ENCODE results near the gene UPK3BL1.
"Not testable (repeated sequence)": the region's sequence is repeated elsewhere in the genome, so short reads cannot be mapped to it uniquely, and the experiment has no call there.

The UPK3BL1 gene

GRCh38 chr7:102609734-102610133 lies 32.9 kb downstream of the UPK3BL1 start:
- not testable (repeated sequence) for H3K36me3 ChIP-seq (ENCODE audit: control insufficient read depth, insufficient read depth, low read length); H3K79me2 ChIP-seq; H3K9me3 ChIP-seq (ENCODE audit: control insufficient read depth, low read length); H3K9ac ChIP-seq; H2AFZ ChIP-seq; H3K27me3 ChIP-seq (ENCODE audit: control insufficient read depth, insufficient read depth, low read length); H3K4me3 ChIP-seq (ENCODE audit: low read depth, low read length); H3K4me1 ChIP-seq; H3K4me2 ChIP-seq (ENCODE audit: low read length); H3K27ac ChIP-seq

GRCh38 chr7:102606848-102607247 lies 35.7 kb downstream of the UPK3BL1 start:
- H3K4me2 ChIP-seq (ENCODE audit: low read length); H3K9ac ChIP-seq; H3K9me3 ChIP-seq (ENCODE audit: control insufficient read depth, low read length); H3K27ac ChIP-seq; H3K36me3 ChIP-seq (ENCODE audit: control insufficient read depth, insufficient read depth, low read length); H2AFZ ChIP-seq; H3K27me3 ChIP-seq (ENCODE audit: control insufficient read depth, insufficient read depth, low read length); H3K4me1 ChIP-seq; H3K79me2 ChIP-seq; H3K4me3 ChIP-seq (ENCODE audit: low read depth, low read length): not testable (repeated sequence)

GRCh38 chr7:102604431-102605145 lies 38.0 kb downstream of the UPK3BL1 start:
- not testable (repeated sequence) for H3K4me3 ChIP-seq (ENCODE audit: low read depth, low read length); H3K36me3 ChIP-seq (ENCODE audit: control insufficient read depth, insufficient read depth, low read length); H3K9me3 ChIP-seq (ENCODE audit: control insufficient read depth, low read length); H3K9ac ChIP-seq; H3K79me2 ChIP-seq; H3K27me3 ChIP-seq (ENCODE audit: control insufficient read depth, insufficient read depth, low read length); H3K4me2 ChIP-seq (ENCODE audit: low read length); H3K27ac ChIP-seq; H2AFZ ChIP-seq; H3K4me1 ChIP-seq

- H2AFZ ChIP-seq; H3K27ac ChIP-seq; H3K4me3 ChIP-seq (ENCODE audit: low read depth, low read length); H3K79me2 ChIP-seq; H3K4me2 ChIP-seq (ENCODE audit: low read length); H3K27me3 ChIP-seq (ENCODE audit: control insufficient read depth, insufficient read depth, low read length); H3K36me3 ChIP-seq (ENCODE audit: control insufficient read depth, insufficient read depth, low read length); H3K9me3 ChIP-seq (ENCODE audit: control insufficient read depth, low read length); H3K4me1 ChIP-seq; H3K9ac ChIP-seq: not testable (repeated sequence)
Observed at GRCh38 chr7:102602317-102602716, 40.3 kb downstream of the UPK3BL1 start.

- H3K9me3 ChIP-seq (ENCODE audit: control insufficient read depth, low read length); H3K9ac ChIP-seq; H3K36me3 ChIP-seq (ENCODE audit: control insufficient read depth, insufficient read depth, low read length); H3K4me2 ChIP-seq (ENCODE audit: low read length); H3K4me1 ChIP-seq; H2AFZ ChIP-seq; H3K79me2 ChIP-seq; H3K4me3 ChIP-seq (ENCODE audit: low read depth, low read length); H3K27me3 ChIP-seq (ENCODE audit: control insufficient read depth, insufficient read depth, low read length); H3K27ac ChIP-seq: not testable (repeated sequence)
Observed at GRCh38 chr7:102599699-102600098, 42.9 kb downstream of the UPK3BL1 start.

GRCh38 chr7:102596036-102596435 lies 46.6 kb downstream of the UPK3BL1 start:
- not testable (repeated sequence) for H3K79me2 ChIP-seq; H3K9ac ChIP-seq; H3K4me1 ChIP-seq; H3K9me3 ChIP-seq (ENCODE audit: control insufficient read depth, low read length); H3K4me2 ChIP-seq (ENCODE audit: low read length); H3K27me3 ChIP-seq (ENCODE audit: control insufficient read depth, insufficient read depth, low read length); H3K36me3 ChIP-seq (ENCODE audit: control insufficient read depth, insufficient read depth, low read length); H2AFZ ChIP-seq; H3K4me3 ChIP-seq (ENCODE audit: low read depth, low read length); H3K27ac ChIP-seq

- not testable (repeated sequence) for H3K9me3 ChIP-seq (ENCODE audit: control insufficient read depth, low read length); H3K4me1 ChIP-seq; H3K4me2 ChIP-seq (ENCODE audit: low read length); H3K36me3 ChIP-seq (ENCODE audit: control insufficient read depth, insufficient read depth, low read length); H3K27ac ChIP-seq; H3K79me2 ChIP-seq; H3K27me3 ChIP-seq (ENCODE audit: control insufficient read depth, insufficient read depth, low read length); H3K9ac ChIP-seq; H2AFZ ChIP-seq; H3K4me3 ChIP-seq (ENCODE audit: low read depth, low read length)
Observed at GRCh38 chr7:102593637-102594334, 48.8 kb downstream of the UPK3BL1 start.

- not testable (repeated sequence) for H3K27ac ChIP-seq; H3K27me3 ChIP-seq (ENCODE audit: control insufficient read depth, insufficient read depth, low read length); H3K4me3 ChIP-seq (ENCODE audit: low read depth, low read length); H2AFZ ChIP-seq; H3K9me3 ChIP-seq (ENCODE audit: control insufficient read depth, low read length); H3K79me2 ChIP-seq; H3K4me1 ChIP-seq; H3K36me3 ChIP-seq (ENCODE audit: control insufficient read depth, insufficient read depth, low read length); H3K9ac ChIP-seq; H3K4me2 ChIP-seq (ENCODE audit: low read length)
Observed at GRCh38 chr7:102592477-102593019, 50.0 kb downstream of the UPK3BL1 start.

GRCh38 chr7:102589857-102590256 lies 52.7 kb downstream of the UPK3BL1 start:
- not testable (repeated sequence) for H3K4me1 ChIP-seq; H3K4me3 ChIP-seq (ENCODE audit: low read depth, low read length); H3K27ac ChIP-seq; H3K9me3 ChIP-seq (ENCODE audit: control insufficient read depth, low read length); H2AFZ ChIP-seq; H3K4me2 ChIP-seq (ENCODE audit: low read length); H3K27me3 ChIP-seq (ENCODE audit: control insufficient read depth, insufficient read depth, low read length); H3K9ac ChIP-seq; H3K36me3 ChIP-seq (ENCODE audit: control insufficient read depth, insufficient read depth, low read length); H3K79me2 ChIP-seq

Measured in parathyroid adenoma (tissue), 2 donors.